Keratinocyte (primary cell): Measurements from ENCODE around the gene HSPB1. TPM values are rescaled to one million over a fixed set of nuclear protein-coding genes. Genes with fewer than 3 reads are reported as not detected.
"Not testable (repeated sequence)": the region's sequence is repeated elsewhere in the genome, so short reads cannot be mapped to it uniquely, and the experiment has no call there.

Source experiments
- DNase-seq: peaks from one replicate; pipeline ENCODE4 v3.0.0-alpha.2; 2011; ENCODE audit warnings: low read depth, missing footprints, low spot score
- FAIRE-seq: peaks from 2 replicates; lab custom pipeline; 2011; peaks lifted over from hg19 to GRCh38; lab: Jason Lieb, UNC
- H2AFZ ChIP-seq: 2 replicates; pipeline ENCODE4 v1.6.0; 2012; ENCODE audit warnings: low read length, control low read depth, inconsistent platforms; ENCODE audit not compliant: control insufficient read depth
- H3K27ac ChIP-seq: 2 replicates; pipeline ENCODE4 v1.5.1; 2011; ENCODE audit warnings: low read length; ENCODE audit not compliant: control insufficient read depth, insufficient read depth
- H3K27me3 ChIP-seq: 3 replicates; pipeline ENCODE4 v1.6.0; 2011; ENCODE audit warnings: low read length; ENCODE audit not compliant: control insufficient read depth, insufficient read depth; ENCODE audit errors: extremely low read depth
- H3K36me3 ChIP-seq, 2 experiments: 2 replicates in 1 of 2; 3 replicates in 1 of 2; pipeline ENCODE4 v1.5.1; 2011; ENCODE audit warnings: low read length in 2 of 2, mild to moderate bottlenecking in 1 of 2; ENCODE audit not compliant: control insufficient read depth in 2 of 2, insufficient read depth in 2 of 2; ENCODE audit errors: extremely low read depth in 1 of 2
- H3K4me1 ChIP-seq: 3 replicates; pipeline ENCODE4 v1.5.1; 2011; ENCODE audit warnings: low read length; ENCODE audit not compliant: control insufficient read depth, insufficient read depth; ENCODE audit errors: extremely low read depth
- H3K4me2 ChIP-seq: 3 replicates; pipeline ENCODE4 v1.6.0; 2011; ENCODE audit warnings: low read depth, low read length; ENCODE audit not compliant: control insufficient read depth, insufficient read depth; ENCODE audit errors: extremely low read depth
- H3K4me3 ChIP-seq, 3 experiments: fragments of 200-600 bp in 1 of 3; sonication (generic) in 1 of 3; 2 replicates in 2 of 3; 3 replicates in 1 of 3; pipeline ENCODE4 v1.5.1; 2011 to 2016; ENCODE audit warnings: low read length in 3 of 3, mild to moderate bottlenecking in 3 of 3, control low read depth in 2 of 3, inconsistent platforms in 1 of 3, low read depth in 1 of 3, mixed read lengths in 1 of 3, mixed run types in 1 of 3, moderate library complexity in 1 of 3; ENCODE audit not compliant: control insufficient read depth in 2 of 3, insufficient read depth in 2 of 3; ENCODE audit errors: extremely low read depth in 1 of 3
- H3K79me2 ChIP-seq: 2 replicates; pipeline ENCODE4 v1.6.0; 2012; ENCODE audit warnings: low read length; ENCODE audit not compliant: control insufficient read depth, insufficient read depth
- H3K9ac ChIP-seq: 3 replicates; pipeline ENCODE4 v1.6.0; 2011; ENCODE audit warnings: low read length; ENCODE audit not compliant: control insufficient read depth, insufficient read depth; ENCODE audit errors: extremely low read depth
- H3K9me1 ChIP-seq: 3 replicates; pipeline ENCODE4 v1.6.0; 2011; ENCODE audit warnings: low read length; ENCODE audit not compliant: control insufficient read depth, insufficient read depth; ENCODE audit errors: extremely low read depth
- H3K9me3 ChIP-seq: 2 replicates; pipeline ENCODE4 v1.5.1; 2012; ENCODE audit warnings: low read depth, low read length; ENCODE audit not compliant: control insufficient read depth
- H4K20me1 ChIP-seq: 3 replicates; pipeline ENCODE4 v1.6.0; 2011; ENCODE audit warnings: low read length; ENCODE audit not compliant: control insufficient read depth, insufficient read depth; ENCODE audit errors: extremely low read depth
- CTCF ChIP-seq, 3 experiments: IDR thresholded peaks in 1 of 3; conservative IDR thresholded peaks in 1 of 3; optimal IDR thresholded peaks in 1 of 3; 2 replicates in 2 of 3; 3 replicates in 1 of 3; pipeline versions ENCODE3 to v1.5.1; 2011; ENCODE audit warnings: low read length in 3 of 3, mild to moderate bottlenecking in 3 of 3, moderate library complexity in 2 of 3, control low read depth in 1 of 3, inconsistent platforms in 1 of 3; ENCODE audit not compliant: insufficient read depth in 2 of 3; ENCODE audit errors: extremely low read depth in 1 of 3
- EZH2 ChIP-seq: IDR thresholded peaks from one replicate; pipeline ENCODE4 v1.6.1; 2012; ENCODE audit warnings: inconsistent platforms, mild to moderate bottlenecking, low read length, moderate library complexity
- dilution Hi-C: fragments of 300-500 bp; cut with MboI; formaldehyde crosslinking; loops from one replicate; pipeline ENCODE4 v1.7.0; 2020; ENCODE audit warnings: low sequenced_read_pairs; ENCODE audit not compliant: extremely low pct_ligation_motif_present
- polyA plus RNA-seq, 5 experiments: library from polyadenylated mRNA; depleted of rRNA in 3 of 5; stranded (reverse) in 3 of 5; stranded (forward) in 1 of 5; unstranded in 1 of 5; fragments of >200 nt; gene quantifications; 1 replicate in 1 of 5; 2 replicates in 3 of 5; 3 replicates in 1 of 5; pipeline versions ENCODE4 v1.2.1 to v1.2.3, GENCODE V29; 2011 to 2012; ENCODE audit warnings: missing spikeins in 2 of 5, low read depth in 1 of 5, low replicate concordance in 1 of 5

HSPB1 gene
- polyA plus RNA-seq, 1 donor (not counting 4 experiments of a cell fraction or from before 2014, with no cell fraction given): 460 TPM

DNA sequence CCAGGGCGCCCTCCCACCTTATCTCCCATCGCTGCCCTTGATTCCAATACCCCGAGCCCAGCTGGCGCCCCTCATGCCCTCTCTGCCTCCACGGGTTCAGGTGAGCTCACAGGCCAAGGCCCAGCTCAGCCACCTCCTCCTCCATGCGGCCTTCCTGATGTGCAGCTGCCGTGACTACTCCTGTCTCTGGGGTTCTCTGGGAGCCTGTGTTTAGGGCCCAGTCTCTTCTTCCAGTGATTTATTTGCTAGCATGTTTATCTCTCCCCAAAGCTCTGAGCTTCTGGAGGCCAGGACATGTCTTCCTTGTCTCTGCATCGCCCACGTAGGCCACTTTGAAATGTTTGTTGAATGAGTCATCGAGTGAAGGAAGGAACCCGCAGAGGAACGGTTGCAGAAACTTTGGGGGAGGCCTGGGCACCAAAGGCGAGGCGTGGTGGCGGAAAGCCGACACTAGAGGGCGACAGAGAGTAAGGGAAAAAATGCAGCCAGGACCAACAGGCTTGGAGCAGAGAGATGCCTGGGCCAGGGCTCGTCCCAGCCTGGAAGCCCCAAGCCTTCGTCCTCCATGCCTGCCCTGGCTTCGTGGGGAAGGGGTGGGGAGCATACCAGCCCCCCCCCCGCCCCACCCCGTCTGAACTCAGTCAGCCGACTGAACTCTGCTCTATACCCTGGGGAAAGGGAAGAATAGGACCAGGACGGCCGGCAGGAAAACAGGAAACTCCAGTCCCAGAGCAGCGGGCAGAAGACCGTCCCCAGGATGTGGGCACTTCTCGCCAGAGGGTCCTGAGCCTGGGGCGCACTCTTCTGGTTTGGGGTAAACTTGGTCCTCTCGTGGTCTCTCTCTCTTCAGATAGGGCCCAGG lies 10.9 kb upstream of the HSPB1 start:
- Histone ChIP-seq H3K27me3 (no peaks in the 10 kb centered on the region), H3K9me3 (no peaks in the 10 kb centered on the region), H3K79me2 (no peaks in the 10 kb centered on the region), H3K4me3 (peak overlapping the region; percentile 12 to 57 (median 53)), H3K36me3 (no peaks in the 10 kb centered on the region), H4K20me1 (no peaks in the 10 kb centered on the region), H3K9me1 (no peaks in the 10 kb centered on the region), H2AFZ (peak overlapping the region; percentile 83), H3K4me1 (peaks cover 37% of the 10 kb centered on the region), H3K27ac (peak overlapping the region; percentile 96), H3K9ac (peak overlapping the region; percentile 86), H3K4me2 (peak overlapping the region; percentile 92)
- FAIRE-seq (peak; percentile 77), DNase-seq (peak; percentile 96)
- dilution Hi-C loops: no loop called here
- TF ChIP-seq EZH2 (no peak), CTCF (optimal IDR thresholded peaks at IDR 0.05 in 1 of 3, IDR thresholded peaks at IDR 0.05 in 1 of 3, conservative IDR thresholded peaks at IDR 0.05 in 1 of 3; ENCODE audit: extremely low read depth in 1 of 3, insufficient read depth in 2 of 3, low read length in 3 of 3) (peak in 2 of 3 experiments; percentile 91 to 98)

GRCh38 chr7:76292213-76292573 lies 10.3 kb upstream of the HSPB1 start:
- Histone ChIP-seq H3K36me3 (no peaks in the 10 kb centered on the region), H3K27me3 (no peaks in the 10 kb centered on the region), H3K4me2 (peak overlapping the region; percentile 92), H3K9me1 (no peaks in the 10 kb centered on the region), H3K27ac (peak overlapping the region; percentile 96), H3K9ac (peak overlapping the region; percentile 86), H3K9me3 (no peaks in the 10 kb centered on the region), H4K20me1 (no peaks in the 10 kb centered on the region), H2AFZ (peak overlapping the region; percentile 75), H3K4me3 (peak overlapping the region; percentile 12 to 57 (median 53)), H3K4me1 (peaks cover 44% of the 10 kb centered on the region), H3K79me2 (no peaks in the 10 kb centered on the region)
- DNase-seq (no peak), FAIRE-seq (no peak)
- no peak for TF ChIP-seq CTCF (optimal IDR thresholded peaks at IDR 0.05 in 1 of 3, IDR thresholded peaks at IDR 0.05 in 1 of 3, conservative IDR thresholded peaks at IDR 0.05 in 1 of 3; ENCODE audit: extremely low read depth in 1 of 3, insufficient read depth in 2 of 3, low read length in 3 of 3)
- no peak for TF ChIP-seq EZH2
- dilution Hi-C loops: no loop called here

DNA sequence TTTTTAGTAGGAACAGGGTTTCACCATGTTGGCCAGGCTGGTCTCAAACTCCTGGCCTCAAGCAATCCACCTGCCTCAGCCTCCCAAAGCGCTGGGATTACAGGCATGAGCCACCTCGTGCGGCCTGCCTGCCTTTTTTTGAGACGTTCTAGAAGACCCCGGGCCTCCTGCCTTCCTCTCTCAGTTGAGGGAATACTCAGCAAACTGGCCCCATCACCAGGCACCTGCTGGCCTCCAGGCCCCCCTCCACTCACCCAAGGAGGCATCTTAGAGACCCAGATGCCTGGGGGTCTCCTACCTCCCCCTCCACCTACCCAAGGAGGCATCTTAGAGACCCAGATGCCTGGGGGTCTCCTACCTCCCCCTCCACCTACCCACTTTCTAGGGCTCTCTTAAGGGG lies 9.6 kb upstream of the HSPB1 start:
- H3K4me3 ChIP-seq, H4K20me1 ChIP-seq, DNase-seq, H2AFZ ChIP-seq, H3K27me3 ChIP-seq, dilution Hi-C loops, FAIRE-seq, H3K36me3 ChIP-seq, H3K4me2 ChIP-seq, H3K27ac ChIP-seq, H3K79me2 ChIP-seq, H3K9ac ChIP-seq, H3K9me1 ChIP-seq, H3K9me3 ChIP-seq: not testable (repeated sequence)
- peaks cover 49% of the 10 kb centered on the region for H3K4me1 ChIP-seq
